Activated B cell treated with CpG ODN at 0.5 μM for 24 hours (primary cell): ENCODE data around the gene SPACA6. TPM values are rescaled to one million over a fixed set of nuclear protein-coding genes. Genes with fewer than 3 reads are reported as not detected.

Source experiments
- ATAC-seq: fragments of 200-7000 bp; cut with Tn5 transposase; one replicate; pipeline ENCODE4 v1.10.0; 2021; ENCODE audit warnings: low read depth, mild to moderate bottlenecking, moderate library complexity
- CTCF ChIA-PET: fragments of 350-600 bp; sonication (Branson Sonifier 250); formaldehyde crosslinking; loops from one replicate; lab custom pipeline; 2021; ENCODE audit warnings: antibody characterized with exemption; lab: Charles Lee
- POLR2A ChIA-PET: fragments of 350-600 bp; sonication (Branson Sonifier 250); formaldehyde crosslinking; loops from one replicate; lab custom pipeline; 2021; ENCODE audit warnings: antibody characterized with exemption; lab: Charles Lee
- DNase-seq: peaks from one replicate; pipeline ENCODE4 v3.0.0; 2022
- H3K27ac Mint-ChIP-seq: one replicate; pipeline ENCODE4 v1.8.0; 2020; ENCODE audit warnings: mixed read lengths
- H3K27me3 Mint-ChIP-seq: one replicate; pipeline ENCODE4 v1.8.0; 2021; ENCODE audit warnings: mixed read lengths
- H3K36me3 Mint-ChIP-seq: one replicate; pipeline ENCODE4 v1.8.0; 2021; ENCODE audit warnings: low read depth, mixed read lengths
- H3K4me1 Mint-ChIP-seq: one replicate; pipeline ENCODE4 v1.8.0; 2021; ENCODE audit warnings: mixed read lengths
- H3K4me3 Mint-ChIP-seq: one replicate; pipeline ENCODE4 v1.8.0; 2020; ENCODE audit warnings: mild to moderate bottlenecking, mixed read lengths
- H3K9me3 Mint-ChIP-seq: one replicate; pipeline ENCODE4 v1.8.0; 2020; ENCODE audit warnings: mixed read lengths
- intact Hi-C: fragments of 100-400 bp; cut with micrococcal nuclease; formaldehyde crosslinking; loops from one replicate; pipeline ENCODE4 v1.15.1; 2024
- total RNA-seq: library from RNA; stranded (reverse); gene quantifications from 2 replicates; pipeline ENCODE4 v1.2.3, GENCODE V29; 2022
- TF ChIP-seq, protein P1 (sequence below): fragments of 200-600 bp; IDR thresholded peaks from one replicate; pipeline ENCODE4 v1.8.0; 2022; ENCODE audit warnings: antibody characterized with exemption, mild to moderate bottlenecking

SPACA6 gene
- total RNA-seq, 1 donor from 2014 or later: 3.2 TPM

DNA sequence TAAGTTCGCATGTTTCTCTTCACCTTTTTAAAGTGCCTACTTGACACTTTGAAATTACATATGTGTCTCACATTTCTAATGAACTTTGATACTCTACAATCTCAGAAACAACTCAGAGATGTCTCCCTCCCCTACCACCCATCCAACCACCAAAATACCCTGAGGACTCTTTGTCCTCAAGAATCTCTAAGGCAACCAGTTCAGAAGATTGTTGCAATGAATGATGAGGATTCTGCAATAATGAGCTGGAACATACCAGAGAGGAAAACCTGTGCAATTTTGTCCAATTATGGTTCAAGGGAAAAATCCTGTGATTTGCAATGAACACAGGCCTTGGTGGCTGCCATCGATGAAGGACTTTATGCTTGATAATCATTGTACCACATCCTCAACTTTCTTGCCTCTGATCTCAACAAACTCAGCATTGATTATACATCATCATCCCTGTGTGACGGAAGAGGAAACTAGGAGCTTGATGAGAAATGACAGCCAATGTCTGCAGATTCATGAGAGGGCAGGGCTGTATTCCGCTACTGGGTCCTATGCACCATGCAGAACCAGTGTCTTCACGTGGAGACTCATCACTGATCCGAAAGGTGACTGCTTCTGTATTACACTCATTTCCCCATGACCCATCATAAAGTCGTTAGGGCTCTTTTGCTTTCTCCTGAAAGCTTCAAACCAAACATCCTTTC is 57.4 kb downstream of the SPACA6 start:
- Mint-ChIP-seq H3K4me3 (no peak overlapping the region), H3K27ac (no peak overlapping the region), H3K9me3 (peaks cover 6% of the 10 kb centered on the region), H3K4me1 (peaks cover 12% of the 10 kb centered on the region), H3K27me3 (peaks cover 6% of the 10 kb centered on the region), H3K36me3 (no peaks in the 10 kb centered on the region)
- ChIA-PET CTCF (no interaction called here), POLR2A (interaction anchor here (1.9 kb wide), 1 partner anchor 46 kb away, joined by 10 read pairs; no protein-coding TSS in a partner anchor)
- ATAC-seq (no peak), DNase-seq (no peak)
- intact Hi-C loops: no loop called here
- TF ChIP-seq, protein P1, sequence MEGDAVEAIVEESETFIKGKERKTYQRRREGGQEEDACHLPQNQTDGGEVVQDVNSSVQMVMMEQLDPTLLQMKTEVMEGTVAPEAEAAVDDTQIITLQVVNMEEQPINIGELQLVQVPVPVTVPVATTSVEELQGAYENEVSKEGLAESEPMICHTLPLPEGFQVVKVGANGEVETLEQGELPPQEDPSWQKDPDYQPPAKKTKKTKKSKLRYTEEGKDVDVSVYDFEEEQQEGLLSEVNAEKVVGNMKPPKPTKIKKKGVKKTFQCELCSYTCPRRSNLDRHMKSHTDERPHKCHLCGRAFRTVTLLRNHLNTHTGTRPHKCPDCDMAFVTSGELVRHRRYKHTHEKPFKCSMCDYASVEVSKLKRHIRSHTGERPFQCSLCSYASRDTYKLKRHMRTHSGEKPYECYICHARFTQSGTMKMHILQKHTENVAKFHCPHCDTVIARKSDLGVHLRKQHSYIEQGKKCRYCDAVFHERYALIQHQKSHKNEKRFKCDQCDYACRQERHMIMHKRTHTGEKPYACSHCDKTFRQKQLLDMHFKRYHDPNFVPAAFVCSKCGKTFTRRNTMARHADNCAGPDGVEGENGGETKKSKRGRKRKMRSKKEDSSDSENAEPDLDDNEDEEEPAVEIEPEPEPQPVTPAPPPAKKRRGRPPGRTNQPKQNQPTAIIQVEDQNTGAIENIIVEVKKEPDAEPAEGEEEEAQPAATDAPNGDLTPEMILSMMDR: no peak

DNA sequence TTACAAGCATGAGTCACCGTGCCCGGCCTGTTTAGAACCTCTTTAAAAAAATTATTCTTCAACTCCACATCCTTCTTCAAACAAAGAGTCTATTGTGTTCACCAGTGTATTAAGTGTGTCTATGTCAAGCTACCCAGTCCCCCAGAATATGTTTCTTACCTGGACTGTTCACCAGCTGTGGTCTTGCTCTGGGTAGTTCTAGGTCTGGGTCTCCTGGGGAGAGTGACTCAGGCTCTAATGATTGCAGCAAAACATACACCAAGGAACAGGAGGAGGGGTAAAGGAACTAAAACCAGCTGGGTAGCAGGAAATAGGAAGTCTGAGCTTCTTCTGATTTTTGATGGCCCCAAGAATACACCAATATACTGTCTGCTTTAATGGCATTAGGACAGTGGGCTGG is 58.5 kb downstream of the SPACA6 start, which contains the start of gene FPR1:
Gene FPR1, minus strand, starts transcription at position 224 of the 400 bp plus-strand sequence. CDS start 4,884 bp downstream, outside the sequence.
- peak within 1 kb of the TSS; percentile 57 for H3K27ac Mint-ChIP-seq
- TF ChIP-seq, protein P1: no peak
- H3K9me3 Mint-ChIP-seq: peaks cover 6% of the 10 kb centered on the region
- DNase-seq (no peak), ATAC-seq (peak; percentile 98)
- no peaks in the 10 kb centered on the region for H3K36me3 Mint-ChIP-seq
- CTCF ChIA-PET: interaction anchor here (0.7 kb wide), 1 partner anchor 95 kb away, joined by 3 read pairs; no protein-coding TSS in a partner anchor
- intact Hi-C loops: no loop called here
- POLR2A ChIA-PET: interaction anchor here (1.9 kb wide), 1 partner anchor 48 kb away, joined by 10 read pairs; no protein-coding TSS in a partner anchor
- H3K27me3 Mint-ChIP-seq: no peaks in the 10 kb centered on the region
- peaks cover 12% of the 10 kb centered on the region for H3K4me1 Mint-ChIP-seq
- H3K4me3 Mint-ChIP-seq: peak within 1 kb of the TSS; percentile 28

GRCh38 chr19:51754109-51754508 is 61.0 kb downstream of the SPACA6 start:
- H3K36me3 Mint-ChIP-seq: no peaks in the 10 kb centered on the region
- intact Hi-C loops: no loop called here
- no peak for DNase-seq
- peaks cover 5% of the 10 kb centered on the region for H3K9me3 Mint-ChIP-seq
- no peak for ATAC-seq
- TF ChIP-seq, protein P1: no peak
- no peak overlapping the region for H3K4me3 Mint-ChIP-seq
- no peaks in the 10 kb centered on the region for H3K27me3 Mint-ChIP-seq
- no peak overlapping the region for H3K27ac Mint-ChIP-seq
- ChIA-PET CTCF (no interaction called here), POLR2A (no interaction called here)
- peaks cover 12% of the 10 kb centered on the region for H3K4me1 Mint-ChIP-seq

GRCh38 chr19:51754770-51755169 is 61.6 kb downstream of the SPACA6 start:
- H3K4me1 Mint-ChIP-seq: peaks cover 12% of the 10 kb centered on the region
- CTCF ChIA-PET: no interaction called here

More at GRCh38 chr19:51754770-51755169, 61.6 kb downstream of the SPACA6 start:
- H3K27me3 Mint-ChIP-seq: no peaks in the 10 kb centered on the region
- ATAC-seq: no peak
- H3K36me3 Mint-ChIP-seq: no peaks in the 10 kb centered on the region
- H3K27ac Mint-ChIP-seq: no peak overlapping the region
- intact Hi-C loops: no loop called here
- TF ChIP-seq, protein P1: no peak
- POLR2A ChIA-PET: no interaction called here
- DNase-seq: no peak
- H3K4me3 Mint-ChIP-seq: no peak overlapping the region
- H3K9me3 Mint-ChIP-seq: peaks cover 3% of the 10 kb centered on the region

Other genes starting within 250 kb of the SPACA6 start
- not detected in 2 replicates for gene SIGLEC8, start 234.9 kb upstream of the SPACA6 start, total RNA-seq
- gene CEACAM18, start 214.8 kb upstream of the SPACA6 start, total RNA-seq: not detected in 2 replicates
- gene SIGLEC12, start 191.5 kb upstream of the SPACA6 start, total RNA-seq: not detected in 2 replicates
- 16.4 and 28.7 TPM in 2 replicates for gene SIGLEC6, start 161.7 kb upstream of the SPACA6 start, total RNA-seq
- gene ZNF175, start 122.0 kb upstream of the SPACA6 start, total RNA-seq: 20.6 and 23.6 TPM in 2 replicates
- 0.22 TPM in 1 of 2 replicates, not detected in the other for gene SIGLEC5, start 62.9 kb upstream of the SPACA6 start, total RNA-seq
- 10.5 and 12.8 TPM in 2 replicates for gene SIGLEC14, start 46.5 kb upstream of the SPACA6 start, total RNA-seq
- gene HAS1, start 30.7 kb downstream of the SPACA6 start, total RNA-seq: not detected in 2 replicates
- 0.49 TPM in 1 of 2 replicates, not detected in the other for gene FPR1, start 58.5 kb downstream of the SPACA6 start, total RNA-seq
- gene FPR2, start 67.8 kb downstream of the SPACA6 start, total RNA-seq: 0.12 TPM in 1 of 2 replicates, not detected in the other
- 0.20 and 0.27 TPM in 2 replicates for gene FPR3, start 101.8 kb downstream of the SPACA6 start, total RNA-seq
- gene ZNF577, start 194.6 kb downstream of the SPACA6 start, total RNA-seq: 13.2 and 13.9 TPM in 2 replicates
- gene ZNF649, start 211.7 kb downstream of the SPACA6 start, total RNA-seq: 21.9 and 27.4 TPM in 2 replicates
- gene ZNF613, start 234.1 kb downstream of the SPACA6 start, total RNA-seq: 7.7 and 7.8 TPM in 2 replicates